Endothelial cell of umbilical vein (primary cell): Measurements from ENCODE around the gene STK32C.

ENCODE experiments used
- EZH2 ChIP-seq: IDR thresholded peaks from 2 replicates; pipeline ENCODE4 v1.6.1; 2012; ENCODE audit warnings: borderline replicate concordance, low read depth, mild to moderate bottlenecking, moderate library complexity, low read length, inconsistent platforms; ENCODE audit not compliant: severe bottlenecking
- POLR2A ChIP-seq: IDR thresholded peaks from 2 replicates; pipeline ENCODE4 v1.6.1; 2012; ENCODE audit warnings: low read depth, mild to moderate bottlenecking, control low read depth, low read length
- TF ChIP-seq, protein P1 (sequence below), 2 donors: IDR thresholded peaks; 1 replicate in 1 of 2; 2 replicates in 1 of 2; pipeline ENCODE4 v1.5.1; 2011; ENCODE audit warnings: low read length in 2 of 2, mild to moderate bottlenecking in 2 of 2, moderate library complexity in 2 of 2, control low read depth in 1 of 2, inconsistent platforms in 1 of 2, low read depth in 1 of 2; ENCODE audit not compliant: insufficient read depth in 1 of 2; ENCODE audit errors: extremely low read depth in 1 of 2

- TF ChIP-seq, protein P1, sequence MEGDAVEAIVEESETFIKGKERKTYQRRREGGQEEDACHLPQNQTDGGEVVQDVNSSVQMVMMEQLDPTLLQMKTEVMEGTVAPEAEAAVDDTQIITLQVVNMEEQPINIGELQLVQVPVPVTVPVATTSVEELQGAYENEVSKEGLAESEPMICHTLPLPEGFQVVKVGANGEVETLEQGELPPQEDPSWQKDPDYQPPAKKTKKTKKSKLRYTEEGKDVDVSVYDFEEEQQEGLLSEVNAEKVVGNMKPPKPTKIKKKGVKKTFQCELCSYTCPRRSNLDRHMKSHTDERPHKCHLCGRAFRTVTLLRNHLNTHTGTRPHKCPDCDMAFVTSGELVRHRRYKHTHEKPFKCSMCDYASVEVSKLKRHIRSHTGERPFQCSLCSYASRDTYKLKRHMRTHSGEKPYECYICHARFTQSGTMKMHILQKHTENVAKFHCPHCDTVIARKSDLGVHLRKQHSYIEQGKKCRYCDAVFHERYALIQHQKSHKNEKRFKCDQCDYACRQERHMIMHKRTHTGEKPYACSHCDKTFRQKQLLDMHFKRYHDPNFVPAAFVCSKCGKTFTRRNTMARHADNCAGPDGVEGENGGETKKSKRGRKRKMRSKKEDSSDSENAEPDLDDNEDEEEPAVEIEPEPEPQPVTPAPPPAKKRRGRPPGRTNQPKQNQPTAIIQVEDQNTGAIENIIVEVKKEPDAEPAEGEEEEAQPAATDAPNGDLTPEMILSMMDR (IDR thresholded peaks at IDR 0.05; ENCODE audit: extremely low read depth in 1 of 2, insufficient read depth in 1 of 2, low read depth in 1 of 2, low read length in 2 of 2): no peak
- TF ChIP-seq POLR2A: no peak
- no peak for TF ChIP-seq EZH2
Measured at GRCh38 chr10:132192991-132193665, 114.6 kb downstream of the STK32C start.
